ENCODE data around the gene STARD3.

Gene STARD3

GRCh38 chr17:39612291-39612894 is 24.6 kb upstream of the STARD3 start:
- CTCF ChIA-PET: interaction anchor here (0.6 to 3.3 kb wide), 2 partner anchors 9 to 134 kb away, joined by 3 to 10 read pairs; no protein-coding TSS in a partner anchor
- POLR2A ChIA-PET: no interaction called here
- no peak for TF ChIP-seq LEF1 (IDR thresholded peaks at IDR 0.05; ENCODE audit: borderline replicate concordance)
- no peak for TF ChIP-seq HDGF (IDR thresholded peaks at IDR 0.05; ENCODE audit: borderline replicate concordance)
- no peak for TF ChIP-seq TARDBP (IDR thresholded peaks at IDR 0.05)
- no peak for TF ChIP-seq L3MBTL2 (conservative IDR thresholded peaks at IDR 0.05)
- TF ChIP-seq ARNT (IDR thresholded peaks at IDR 0.05): no peak
- no peak for TF ChIP-seq FOXA1 (IDR thresholded peaks at IDR 0.05)
- TF ChIP-seq ELF4 (IDR thresholded peaks at IDR 0.05): no peak
- TF ChIP-seq PKNOX1 (IDR thresholded peaks at IDR 0.05): no peak
- no peak for TF ChIP-seq SP1 (IDR thresholded peaks at IDR 0.05)
- TF ChIP-seq FOXK2 (IDR thresholded peaks at IDR 0.05): no peak
- no peak for TF ChIP-seq ZNF384 (IDR thresholded peaks at IDR 0.05)
- no peak for TF ChIP-seq SUZ12 (IDR thresholded peaks at IDR 0.05)
- no peak for TF ChIP-seq BHLHE40 (IDR thresholded peaks at IDR 0.05; ENCODE audit: borderline replicate concordance)
- TF ChIP-seq CTBP1 (IDR thresholded peaks at IDR 0.05; ENCODE audit: borderline replicate concordance): no peak
- no peak for TF ChIP-seq NFRKB (IDR thresholded peaks at IDR 0.05)
- TF ChIP-seq FOXM1 (IDR thresholded peaks at IDR 0.05; ENCODE audit: borderline replicate concordance): no peak
- DNase-seq (ENCODE audit: extremely low spot score): no peak

- no peak for DNase-seq (ENCODE audit: extremely low spot score)
- POLR2A ChIA-PET: no interaction called here
- CTCF ChIA-PET: interaction anchor here (3.3 kb wide), 1 partner anchor 8 kb away, joined by 10 read pairs; no protein-coding TSS in a partner anchor
- TF ChIP-seq L3MBTL2 (conservative IDR thresholded peaks at IDR 0.05) (no peak), FOXM1 (IDR thresholded peaks at IDR 0.05; ENCODE audit: borderline replicate concordance) (no peak), TARDBP (IDR thresholded peaks at IDR 0.05) (no peak), FOXA1 (IDR thresholded peaks at IDR 0.05) (no peak), ELF4 (IDR thresholded peaks at IDR 0.05) (no peak), PKNOX1 (IDR thresholded peaks at IDR 0.05) (no peak), SUZ12 (IDR thresholded peaks at IDR 0.05) (no peak), NFRKB (IDR thresholded peaks at IDR 0.05) (no peak), SP1 (IDR thresholded peaks at IDR 0.05) (no peak), BHLHE40 (IDR thresholded peaks at IDR 0.05; ENCODE audit: borderline replicate concordance) (no peak), CTBP1 (IDR thresholded peaks at IDR 0.05; ENCODE audit: borderline replicate concordance) (no peak), FOXK2 (IDR thresholded peaks at IDR 0.05) (no peak), HDGF (IDR thresholded peaks at IDR 0.05; ENCODE audit: borderline replicate concordance) (no peak), ZNF384 (IDR thresholded peaks at IDR 0.05) (no peak), LEF1 (IDR thresholded peaks at IDR 0.05; ENCODE audit: borderline replicate concordance) (no peak), ARNT (IDR thresholded peaks at IDR 0.05) (no peak)
These were observed 23.9 kb upstream of the STARD3 start for GRCh38 chr17:39612935-39613464.

GRCh38 chr17:39614545-39615157 is 22.3 kb upstream of the STARD3 start:
- TF ChIP-seq FOXK2 (IDR thresholded peaks at IDR 0.05): no peak
- no peak for TF ChIP-seq SP1 (IDR thresholded peaks at IDR 0.05)
- no peak for TF ChIP-seq CTBP1 (IDR thresholded peaks at IDR 0.05; ENCODE audit: borderline replicate concordance)
- no peak for TF ChIP-seq L3MBTL2 (conservative IDR thresholded peaks at IDR 0.05)
- no peak for TF ChIP-seq BHLHE40 (IDR thresholded peaks at IDR 0.05; ENCODE audit: borderline replicate concordance)
- TF ChIP-seq FOXM1 (IDR thresholded peaks at IDR 0.05; ENCODE audit: borderline replicate concordance): no peak
- TF ChIP-seq ELF4 (IDR thresholded peaks at IDR 0.05): no peak
- TF ChIP-seq HDGF (IDR thresholded peaks at IDR 0.05; ENCODE audit: borderline replicate concordance): no peak
- no peak for TF ChIP-seq TARDBP (IDR thresholded peaks at IDR 0.05)
- no peak for TF ChIP-seq ZNF384 (IDR thresholded peaks at IDR 0.05)
- no peak for TF ChIP-seq LEF1 (IDR thresholded peaks at IDR 0.05; ENCODE audit: borderline replicate concordance)
- TF ChIP-seq ARNT (IDR thresholded peaks at IDR 0.05): no peak
- TF ChIP-seq SUZ12 (IDR thresholded peaks at IDR 0.05): no peak
- no peak for TF ChIP-seq PKNOX1 (IDR thresholded peaks at IDR 0.05)
- TF ChIP-seq NFRKB (IDR thresholded peaks at IDR 0.05): no peak
- no peak for TF ChIP-seq FOXA1 (IDR thresholded peaks at IDR 0.05)
- no peak for DNase-seq (ENCODE audit: extremely low spot score)
- ChIA-PET CTCF (interaction anchor here (0.5 to 1.2 kb wide), 2 partner anchors 8 to 9 kb away, joined by 3 read pairs; no protein-coding TSS in a partner anchor), POLR2A (interaction anchor here (0.6 kb wide), 1 partner anchor 85 kb away, joined by 3 read pairs; the partner anchor contains the start of gene ERBB2)

- POLR2A ChIA-PET: no interaction called here
- CTCF ChIA-PET: interaction anchor here (0.5 to 1.2 kb wide), 2 partner anchors 8 kb away, joined by 3 read pairs; no protein-coding TSS in a partner anchor
- no peak for DNase-seq (ENCODE audit: extremely low spot score)
- TF ChIP-seq HDGF (IDR thresholded peaks at IDR 0.05; ENCODE audit: borderline replicate concordance) (no peak), LEF1 (IDR thresholded peaks at IDR 0.05; ENCODE audit: borderline replicate concordance) (no peak), BHLHE40 (IDR thresholded peaks at IDR 0.05; ENCODE audit: borderline replicate concordance) (no peak), ELF4 (IDR thresholded peaks at IDR 0.05) (no peak), ZNF384 (IDR thresholded peaks at IDR 0.05) (no peak), CTBP1 (IDR thresholded peaks at IDR 0.05; ENCODE audit: borderline replicate concordance) (no peak), NFRKB (IDR thresholded peaks at IDR 0.05) (no peak), PKNOX1 (IDR thresholded peaks at IDR 0.05) (no peak), FOXA1 (IDR thresholded peaks at IDR 0.05) (no peak), TARDBP (IDR thresholded peaks at IDR 0.05) (no peak), FOXM1 (IDR thresholded peaks at IDR 0.05; ENCODE audit: borderline replicate concordance) (no peak)
These were observed 21.5 kb upstream of the STARD3 start for GRCh38 chr17:39615434-39615833.

Data from HEK293T (cell line).